Measurements from ENCODE around the gene RMP24.
A peak's percentile ranks its signal among the peaks of the same experiment; 100 is the strongest.

The RMP24 gene

DNA sequence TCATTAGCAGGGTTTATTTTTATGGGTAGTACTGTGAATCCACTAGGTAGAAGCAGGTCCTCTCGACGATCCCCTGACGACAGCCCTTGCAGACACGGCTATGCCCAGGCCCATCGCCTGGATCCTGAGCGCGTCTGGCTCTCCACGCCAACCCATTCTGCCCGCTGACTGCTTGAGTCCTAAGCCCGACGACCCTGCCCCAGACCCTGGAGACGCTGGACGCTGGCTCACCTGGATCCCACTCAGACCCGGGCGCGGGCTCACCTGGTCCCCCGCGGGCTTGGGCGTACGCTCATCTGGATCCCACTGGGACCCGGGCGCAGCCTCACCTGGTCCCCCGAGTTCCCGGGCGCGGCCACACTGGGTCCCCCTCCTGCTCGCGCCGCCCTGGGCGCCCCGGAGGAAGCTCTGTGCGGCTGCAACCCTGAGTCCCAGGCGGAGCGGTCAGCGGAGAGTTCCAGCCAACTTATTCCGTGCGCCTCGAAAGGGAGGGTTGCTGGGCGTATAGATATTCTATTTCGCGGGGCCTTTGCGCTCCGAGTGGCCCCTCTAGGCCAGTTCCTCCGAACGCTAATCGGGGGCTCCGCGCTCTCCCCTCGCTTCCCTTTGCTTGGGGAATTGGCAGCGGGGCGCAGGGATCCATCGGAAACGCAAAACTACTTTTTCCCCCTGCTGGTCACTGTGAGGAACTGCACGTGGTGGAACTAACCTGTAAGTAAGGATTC, 22.4 kb upstream of the RMP24 start:
- H3K27me3 ChIP-seq: peaks cover 0 to 10% of the 10 kb centered on the region in 2 donors
- DNase-seq: peak; percentile 26 to 70
- TF ChIP-seq, protein P1, sequence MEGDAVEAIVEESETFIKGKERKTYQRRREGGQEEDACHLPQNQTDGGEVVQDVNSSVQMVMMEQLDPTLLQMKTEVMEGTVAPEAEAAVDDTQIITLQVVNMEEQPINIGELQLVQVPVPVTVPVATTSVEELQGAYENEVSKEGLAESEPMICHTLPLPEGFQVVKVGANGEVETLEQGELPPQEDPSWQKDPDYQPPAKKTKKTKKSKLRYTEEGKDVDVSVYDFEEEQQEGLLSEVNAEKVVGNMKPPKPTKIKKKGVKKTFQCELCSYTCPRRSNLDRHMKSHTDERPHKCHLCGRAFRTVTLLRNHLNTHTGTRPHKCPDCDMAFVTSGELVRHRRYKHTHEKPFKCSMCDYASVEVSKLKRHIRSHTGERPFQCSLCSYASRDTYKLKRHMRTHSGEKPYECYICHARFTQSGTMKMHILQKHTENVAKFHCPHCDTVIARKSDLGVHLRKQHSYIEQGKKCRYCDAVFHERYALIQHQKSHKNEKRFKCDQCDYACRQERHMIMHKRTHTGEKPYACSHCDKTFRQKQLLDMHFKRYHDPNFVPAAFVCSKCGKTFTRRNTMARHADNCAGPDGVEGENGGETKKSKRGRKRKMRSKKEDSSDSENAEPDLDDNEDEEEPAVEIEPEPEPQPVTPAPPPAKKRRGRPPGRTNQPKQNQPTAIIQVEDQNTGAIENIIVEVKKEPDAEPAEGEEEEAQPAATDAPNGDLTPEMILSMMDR (IDR thresholded peaks at IDR 0.05): peak; percentile 87 to 91
- peak overlapping the region; percentile 38 to 55 for H3K4me3 ChIP-seq
- H3K36me3 ChIP-seq: no peaks in the 10 kb centered on the region
- no peaks in the 10 kb centered on the region for H3K9me3 ChIP-seq
- H3K4me1 ChIP-seq: peaks cover 0 to 8% (median 6%) of the 10 kb centered on the region in 4 donors
- no peak overlapping the region for H3K27ac ChIP-seq
- intact Hi-C loops (cut with DNase I; ENCODE audit: low total_unique reads): loop anchor here (2.0 kb wide), 1 partner anchor 565 kb away; no protein-coding TSS in a partner anchor

DNA sequence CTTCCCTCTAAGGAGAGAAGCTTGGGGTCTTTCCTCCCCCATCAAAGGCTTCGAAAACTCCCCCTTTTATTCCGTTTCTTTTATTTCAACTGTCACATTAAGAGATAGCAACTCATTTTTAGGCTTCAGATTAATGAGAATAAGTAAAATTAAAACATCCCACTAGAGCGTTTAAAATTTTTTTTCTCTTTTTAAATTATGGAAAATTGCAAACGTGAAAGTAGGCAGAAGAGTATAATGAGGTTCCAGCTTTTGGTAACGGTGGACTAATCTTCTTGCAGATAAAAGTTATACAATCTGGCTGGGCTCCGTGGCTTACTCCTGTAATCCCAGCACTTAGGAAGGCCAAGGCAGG, 21.9 kb upstream of the RMP24 start:
- H3K27ac ChIP-seq: no peak overlapping the region
- peaks cover 0 to 10% of the 10 kb centered on the region in 2 donors for H3K27me3 ChIP-seq
- no peaks in the 10 kb centered on the region for H3K9me3 ChIP-seq
- DNase-seq: no peak
- intact Hi-C loops (cut with DNase I; ENCODE audit: low total_unique reads): no loop called here
- peak overlapping the region; percentile 38 to 55 for H3K4me3 ChIP-seq
- TF ChIP-seq, protein P1 (IDR thresholded peaks at IDR 0.05): no peak
- peaks cover 0 to 8% (median 6%) of the 10 kb centered on the region in 4 donors for H3K4me1 ChIP-seq
- H3K36me3 ChIP-seq: no peaks in the 10 kb centered on the region

DNA sequence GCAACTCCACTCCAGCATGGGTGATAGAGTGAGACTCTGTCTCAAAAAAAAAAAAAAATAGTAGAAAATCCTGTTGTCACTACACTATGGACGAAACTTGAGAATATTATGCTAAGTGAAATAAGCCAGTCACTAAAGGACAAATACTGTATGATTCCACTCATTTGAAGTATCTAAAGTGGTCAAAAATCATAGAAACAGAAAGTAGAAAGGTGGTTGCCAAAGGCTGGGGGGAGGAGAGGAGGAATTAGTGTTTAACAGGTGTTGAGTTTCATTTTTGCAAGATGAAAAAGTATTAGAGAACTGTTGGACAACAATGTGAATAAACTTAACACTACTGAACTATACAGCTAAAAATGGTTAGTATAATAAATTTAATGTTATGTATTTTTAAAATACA, 18.8 kb upstream of the RMP24 start:
- no peaks in the 10 kb centered on the region for H3K9me3 ChIP-seq
- H3K27ac ChIP-seq: no peak overlapping the region
- no peak for DNase-seq
- TF ChIP-seq, protein P1 (IDR thresholded peaks at IDR 0.05): no peak
- H3K4me3 ChIP-seq: no peak overlapping the region
- H3K36me3 ChIP-seq: no peaks in the 10 kb centered on the region
- peaks cover 0 to 19% of the 10 kb centered on the region in 2 donors for H3K27me3 ChIP-seq
- H3K4me1 ChIP-seq: peaks cover 0 to 8% (median 6%) of the 10 kb centered on the region in 4 donors
- intact Hi-C loops (cut with DNase I; ENCODE audit: low total_unique reads): loop anchor here (2.0 kb wide), 1 partner anchor 197 kb away; no protein-coding TSS in a partner anchor

DNA sequence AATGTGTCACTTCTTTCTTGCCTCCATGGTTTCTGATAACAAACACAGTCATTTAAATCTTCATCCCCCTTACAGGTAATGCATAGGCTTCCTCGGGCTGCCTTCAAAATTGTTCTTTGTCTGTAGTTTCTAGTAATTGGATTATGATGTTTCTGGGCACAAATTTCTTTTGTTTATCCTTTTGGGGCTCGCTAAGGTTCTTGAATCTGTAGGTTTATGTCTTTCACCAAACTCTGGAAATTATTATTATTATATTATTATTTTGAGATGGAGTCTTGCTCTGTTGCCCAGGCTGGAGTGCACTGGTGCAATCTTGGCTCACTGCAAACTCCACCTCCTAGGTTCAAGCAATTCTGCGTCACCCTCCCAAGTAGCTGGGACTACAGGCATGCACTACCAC, 16.3 kb upstream of the RMP24 start:
- no peaks in the 10 kb centered on the region for H3K4me1 ChIP-seq
- H3K9me3 ChIP-seq: no peaks in the 10 kb centered on the region
- peaks cover 0 to 12% of the 10 kb centered on the region in 2 donors for H3K27me3 ChIP-seq
- TF ChIP-seq, protein P1 (IDR thresholded peaks at IDR 0.05): no peak
- H3K27ac ChIP-seq: no peak overlapping the region
- DNase-seq: no peak
- H3K4me3 ChIP-seq: no peak overlapping the region
- H3K36me3 ChIP-seq: no peaks in the 10 kb centered on the region
- intact Hi-C loops (cut with DNase I; ENCODE audit: low total_unique reads): no loop called here

DNA sequence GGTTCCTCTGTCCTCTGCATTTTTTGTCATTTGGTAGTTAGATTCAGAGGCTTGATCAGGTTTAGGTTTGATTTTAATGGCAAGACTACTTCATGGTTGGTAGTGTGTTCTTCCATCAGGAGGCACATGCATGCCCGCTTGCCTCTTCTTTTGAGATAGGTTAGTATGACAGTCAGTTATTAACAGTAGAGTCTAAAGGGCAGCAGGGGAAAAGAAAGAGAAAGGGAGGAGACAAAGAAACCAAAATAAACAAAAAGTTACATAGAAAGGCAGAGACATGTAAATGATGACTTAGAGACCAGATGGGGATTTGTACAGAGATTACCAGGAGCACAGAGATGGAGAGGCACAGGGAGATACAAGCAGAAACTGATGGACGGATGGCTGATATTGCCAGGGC, 10.2 kb upstream of the RMP24 start:
- TF ChIP-seq, protein P1 (IDR thresholded peaks at IDR 0.05): no peak
- H3K9me3 ChIP-seq: no peaks in the 10 kb centered on the region
- no peak overlapping the region for H3K27ac ChIP-seq
- peaks cover 0 to 2% of the 10 kb centered on the region in 2 donors for H3K27me3 ChIP-seq
- no peaks in the 10 kb centered on the region for H3K36me3 ChIP-seq
- DNase-seq: no peak
- no peaks in the 10 kb centered on the region for H3K4me1 ChIP-seq
- no peak overlapping the region for H3K4me3 ChIP-seq
- intact Hi-C loops (cut with DNase I; ENCODE audit: low total_unique reads): no loop called here
